Kidney epithelial cell (primary cell): ENCODE results near the gene SOX11. TPM values are rescaled to one million over a fixed set of nuclear protein-coding genes. Genes with fewer than 3 reads are reported as not detected.

ENCODE experiments used
- DNase-seq: peaks from one replicate; pipeline ENCODE4 v3.0.0-alpha.2; 2010; ENCODE audit warnings: low read depth
- H3K27me3 ChIP-seq: 2 replicates; pipeline ENCODE4 v1.6.0; 2011; ENCODE audit warnings: low read length; ENCODE audit not compliant: control insufficient read depth, insufficient read depth
- H3K36me3 ChIP-seq: 2 replicates; pipeline ENCODE4 v1.5.1; 2011; ENCODE audit warnings: low read length; ENCODE audit not compliant: control insufficient read depth, insufficient read depth
- H3K4me3 ChIP-seq: 2 replicates; pipeline ENCODE4 v1.5.1; 2011; ENCODE audit warnings: low read depth, mild to moderate bottlenecking, control low read depth, low read length
- CTCF ChIP-seq: IDR thresholded peaks from 2 replicates; pipeline ENCODE4 v1.5.1; 2011; ENCODE audit warnings: mild to moderate bottlenecking, moderate library complexity, low read length, control low read depth, inconsistent platforms; ENCODE audit not compliant: insufficient read depth, poor library complexity, severe bottlenecking
- total RNA-seq: library from RNA; depleted of rRNA; stranded (reverse); fragments of >200 nt; gene quantifications from 2 replicates; pipeline ENCODE4 v1.2.3, GENCODE V29; 2015

Gene SOX11
- total RNA-seq, 1 donor from 2014 or later: 81.7 TPM

GRCh38 chr2:5705490-5705889 lies 13.3 kb downstream of the SOX11 start:
- DNase-seq: no peak
- no peaks in the 10 kb centered on the region for H3K27me3 ChIP-seq

GRCh38 chr2:5706717-5707455 lies 14.7 kb downstream of the SOX11 start:
- Histone ChIP-seq H3K4me3 (no peak overlapping the region), H3K36me3 (no peaks in the 10 kb centered on the region), H3K27me3 (no peaks in the 10 kb centered on the region)
- TF ChIP-seq CTCF: no peak
- no peak for DNase-seq

More at GRCh38 chr2:5705490-5705889, 13.3 kb downstream of the SOX11 start:
- Histone ChIP-seq H3K4me3 (no peak overlapping the region), H3K36me3 (no peaks in the 10 kb centered on the region)
- no peak for TF ChIP-seq CTCF

- Histone ChIP-seq H3K36me3 (no peaks in the 10 kb centered on the region), H3K4me3 (no peak overlapping the region), H3K27me3 (no peaks in the 10 kb centered on the region)
- no peak for TF ChIP-seq CTCF
- DNase-seq: no peak
These were observed 18.4 kb downstream of the SOX11 start for GRCh38 chr2:5710615-5711014.

GRCh38 chr2:5713101-5713500 lies 20.9 kb downstream of the SOX11 start:
- no peak for TF ChIP-seq CTCF
- Histone ChIP-seq H3K36me3 (no peaks in the 10 kb centered on the region), H3K27me3 (no peaks in the 10 kb centered on the region), H3K4me3 (no peak overlapping the region)
- no peak for DNase-seq

GRCh38 chr2:5719629-5720334 lies 27.6 kb downstream of the SOX11 start:
- Histone ChIP-seq H3K4me3 (no peak overlapping the region), H3K27me3 (no peaks in the 10 kb centered on the region), H3K36me3 (no peaks in the 10 kb centered on the region)
- TF ChIP-seq CTCF: no peak
- DNase-seq: no peak
